ENCODE data around the gene BDKRB1. TPM values are rescaled to one million over a fixed set of nuclear protein-coding genes. Genes with fewer than 3 reads are reported as not detected.

BDKRB1 gene
- under 1 TPM in 1 of 4 donors, not detected in 3; 0.51 TPM for total RNA-seq

DNA sequence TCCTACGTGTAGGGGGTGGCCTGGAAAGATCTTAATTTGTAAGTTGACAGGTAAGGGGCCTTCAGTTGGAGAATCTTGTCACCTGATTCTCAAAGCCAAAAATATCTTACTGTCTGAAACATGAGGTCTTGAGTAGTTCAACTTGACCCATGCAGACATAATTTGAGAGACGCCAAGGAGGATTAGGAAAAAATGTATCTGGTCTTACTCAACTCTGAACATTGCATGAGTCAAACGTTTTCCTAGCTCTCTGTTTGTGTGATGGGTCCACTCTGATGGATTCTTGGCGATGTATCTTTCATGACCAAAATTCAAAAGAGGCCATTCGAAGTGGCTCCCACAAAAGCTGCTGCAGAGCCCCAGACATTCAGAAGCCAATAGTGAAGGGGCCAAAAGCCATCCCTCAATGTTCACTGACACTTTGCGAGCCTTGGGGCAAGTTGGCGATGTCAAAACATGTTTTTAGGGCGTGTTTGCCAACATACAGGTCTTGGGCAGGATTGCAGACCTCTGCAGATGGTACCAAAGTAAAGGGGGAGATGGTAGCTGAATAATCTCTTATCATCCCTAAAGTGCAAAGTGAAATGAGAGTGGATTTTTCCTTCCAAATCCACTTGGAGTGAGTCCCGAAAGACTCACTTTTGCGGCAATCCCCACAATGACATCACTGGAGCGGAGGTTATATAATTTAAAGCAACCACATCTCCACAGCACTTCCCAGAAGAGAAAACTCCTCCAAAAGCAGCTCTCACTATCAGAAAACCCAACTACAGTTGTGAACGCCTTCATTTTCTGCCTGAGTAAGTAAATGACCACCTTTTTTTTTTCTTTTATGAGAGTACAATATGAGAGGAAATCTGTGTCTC is at the start of gene BDKRB1:
BDKRB1 (plus strand) TSS at position 710 of the 866 bp plus-strand sequence. CDS start 7,473 bp downstream, outside the sequence.
- TF ChIP-seq, protein P1, sequence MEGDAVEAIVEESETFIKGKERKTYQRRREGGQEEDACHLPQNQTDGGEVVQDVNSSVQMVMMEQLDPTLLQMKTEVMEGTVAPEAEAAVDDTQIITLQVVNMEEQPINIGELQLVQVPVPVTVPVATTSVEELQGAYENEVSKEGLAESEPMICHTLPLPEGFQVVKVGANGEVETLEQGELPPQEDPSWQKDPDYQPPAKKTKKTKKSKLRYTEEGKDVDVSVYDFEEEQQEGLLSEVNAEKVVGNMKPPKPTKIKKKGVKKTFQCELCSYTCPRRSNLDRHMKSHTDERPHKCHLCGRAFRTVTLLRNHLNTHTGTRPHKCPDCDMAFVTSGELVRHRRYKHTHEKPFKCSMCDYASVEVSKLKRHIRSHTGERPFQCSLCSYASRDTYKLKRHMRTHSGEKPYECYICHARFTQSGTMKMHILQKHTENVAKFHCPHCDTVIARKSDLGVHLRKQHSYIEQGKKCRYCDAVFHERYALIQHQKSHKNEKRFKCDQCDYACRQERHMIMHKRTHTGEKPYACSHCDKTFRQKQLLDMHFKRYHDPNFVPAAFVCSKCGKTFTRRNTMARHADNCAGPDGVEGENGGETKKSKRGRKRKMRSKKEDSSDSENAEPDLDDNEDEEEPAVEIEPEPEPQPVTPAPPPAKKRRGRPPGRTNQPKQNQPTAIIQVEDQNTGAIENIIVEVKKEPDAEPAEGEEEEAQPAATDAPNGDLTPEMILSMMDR (IDR thresholded peaks at IDR 0.05; ENCODE audit: low read depth) = no peak

DNA sequence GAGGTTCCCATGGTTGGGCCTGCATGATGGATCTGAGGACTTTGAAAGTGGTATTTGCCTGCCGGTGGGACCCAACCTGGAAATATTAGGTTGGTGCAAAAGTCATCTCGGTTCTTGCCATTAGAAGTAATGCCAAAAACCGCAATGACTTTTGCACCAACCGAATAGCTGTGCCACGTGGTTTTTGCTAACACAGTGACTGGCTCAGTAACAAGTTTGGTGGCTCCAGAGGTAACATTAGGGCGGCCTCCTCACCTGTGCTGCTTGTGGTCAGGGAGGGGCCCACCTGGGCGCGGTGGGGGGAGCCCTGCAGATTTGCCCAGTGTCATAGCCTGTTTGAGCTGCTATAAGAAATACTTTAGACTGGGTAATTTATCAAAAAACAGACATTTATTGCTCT is 49.5 kb upstream of the BDKRB1 start:
- TF ChIP-seq, protein P1 (IDR thresholded peaks at IDR 0.05; ENCODE audit: low read depth) = no peak

DNA sequence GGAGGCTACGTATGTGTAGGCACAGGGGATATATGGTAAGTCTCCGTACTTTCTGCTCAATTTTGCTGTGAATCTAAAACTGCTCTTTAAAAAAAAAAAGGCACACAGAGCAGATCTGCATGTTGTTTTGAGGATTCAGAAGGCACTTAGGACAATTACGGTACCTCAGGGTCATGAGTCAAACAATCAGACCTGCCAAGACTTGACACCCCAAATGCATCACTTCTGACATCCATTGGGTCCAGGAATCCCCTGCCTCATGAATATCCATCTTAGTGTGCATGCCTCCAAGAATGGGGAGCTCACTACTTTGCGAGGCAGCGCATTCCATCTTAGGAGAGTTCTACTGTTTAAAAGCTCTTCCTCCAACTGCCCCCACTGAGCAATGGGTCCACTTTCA is 48.3 kb upstream of the BDKRB1 start:
- TF ChIP-seq, protein P1 (IDR thresholded peaks at IDR 0.05; ENCODE audit: low read depth) = no peak

DNA sequence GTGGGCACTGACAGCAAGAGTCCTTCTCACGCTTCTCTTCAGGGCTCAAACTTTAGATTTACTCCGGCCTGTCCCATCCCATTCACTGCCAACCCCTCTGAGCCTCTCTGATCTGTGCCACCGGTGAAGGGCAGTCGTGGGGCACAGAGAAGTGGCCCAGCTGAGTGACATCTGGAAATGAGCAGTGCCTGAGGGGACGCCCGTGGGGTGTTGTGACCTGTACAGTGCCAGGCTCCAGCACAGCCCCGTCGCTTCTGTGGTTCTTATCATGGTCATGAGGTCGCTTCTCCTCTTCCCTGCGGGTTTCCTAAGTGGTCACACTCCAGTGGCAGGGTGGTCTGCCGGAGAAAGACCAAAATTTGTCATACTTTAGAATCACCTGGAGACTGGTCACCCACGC is 47.3 kb upstream of the BDKRB1 start:
- TF ChIP-seq, protein P1 (IDR thresholded peaks at IDR 0.05; ENCODE audit: low read depth) = no peak

DNA sequence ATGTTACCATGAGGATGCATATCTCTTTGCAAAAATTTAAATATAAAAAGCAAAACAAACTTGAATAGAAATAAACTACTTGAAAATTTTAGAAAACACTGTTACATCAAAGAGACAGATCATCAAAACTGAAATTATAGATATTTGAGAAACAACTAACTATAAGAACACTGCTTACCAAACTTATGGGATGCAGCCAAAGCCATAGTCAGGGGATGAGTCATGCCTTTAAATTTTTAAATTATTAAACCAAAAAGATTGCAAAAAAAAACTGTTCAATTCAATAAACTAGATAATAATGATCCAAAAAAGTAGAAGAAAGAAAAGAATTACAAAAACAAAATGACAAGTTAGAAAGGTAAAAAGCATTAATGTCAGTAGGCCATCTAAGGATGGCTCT is 43.9 kb upstream of the BDKRB1 start:
- TF ChIP-seq, protein P1 (IDR thresholded peaks at IDR 0.05; ENCODE audit: low read depth) = no peak

DNA sequence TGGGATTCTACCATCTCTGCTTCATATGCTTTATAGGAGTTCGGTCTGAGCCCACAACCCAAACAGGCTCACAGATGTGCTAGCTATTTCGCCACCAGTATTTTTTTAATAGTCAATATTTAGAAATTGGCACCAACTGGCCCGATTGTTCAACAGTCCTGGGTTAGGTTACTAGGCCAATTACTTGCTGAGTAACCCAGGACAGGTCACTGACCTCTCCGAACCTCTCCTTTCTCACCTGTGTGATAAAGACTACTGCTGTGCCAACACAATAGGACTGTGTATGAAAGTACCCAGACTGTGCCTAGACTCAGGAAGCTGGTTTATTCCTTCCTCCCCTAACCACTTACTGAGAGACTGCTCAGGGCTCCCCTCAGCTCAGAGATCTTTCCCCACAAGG is 43.1 kb upstream of the BDKRB1 start:
- TF ChIP-seq, protein P1 (IDR thresholded peaks at IDR 0.05; ENCODE audit: low read depth) = no peak

DNA sequence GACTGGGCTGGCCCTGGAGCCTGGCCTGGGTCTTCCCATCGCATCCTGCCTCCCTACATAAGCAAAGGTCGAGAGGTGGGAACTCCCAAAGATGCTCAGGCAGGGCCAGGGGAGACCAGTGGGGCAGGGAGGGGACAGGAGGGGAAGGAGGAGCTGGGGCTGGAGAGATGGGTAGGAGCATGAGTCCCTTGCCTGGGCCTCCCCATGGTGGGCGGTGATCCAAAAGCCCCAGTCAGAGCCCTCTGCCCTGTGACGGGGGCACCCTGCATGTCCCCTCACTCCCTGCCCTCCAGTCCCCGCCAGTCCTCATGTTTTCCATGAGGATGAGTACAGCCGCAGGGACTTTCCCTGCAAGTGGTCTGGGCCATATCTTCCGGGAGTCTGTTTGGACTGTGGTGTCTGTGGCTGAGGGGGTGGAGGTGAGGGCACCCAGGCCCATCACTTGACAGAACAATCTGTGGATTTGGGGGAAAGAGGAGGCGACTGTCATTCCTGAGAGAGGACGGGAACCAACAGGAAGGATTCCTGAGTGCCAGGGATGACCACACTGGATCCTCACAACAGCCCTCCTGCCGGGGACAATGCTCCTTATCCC is 42.0 kb upstream of the BDKRB1 start:
- TF ChIP-seq, protein P1 (IDR thresholded peaks at IDR 0.05; ENCODE audit: low read depth) = no peak
